HG03432 (cell line): ENCODE data around the gene RAET1G.
"Not testable (repeated sequence)": the region's sequence is repeated elsewhere in the genome, so short reads cannot be mapped to it uniquely, and the experiment has no call there.

Source experiments
- ATAC-seq: cut with Tn5 transposase; IDR thresholded peaks from one replicate; pipeline ENCODE4 v1.9.1; 2021; ENCODE audit warnings: mild to moderate bottlenecking, moderate library complexity; ENCODE audit not compliant: unreplicated experiment

Gene RAET1G

GRCh38 chr6:149915970-149916865, 6.7 kb downstream of the RAET1G start:
- ATAC-seq: no peak

GRCh38 chr6:149913540-149914240, 9.2 kb downstream of the RAET1G start:
- no peak for ATAC-seq

GRCh38 chr6:149913085-149913484, 9.8 kb downstream of the RAET1G start:
- ATAC-seq: no peak

- not testable (repeated sequence) for ATAC-seq
Measured at GRCh38 chr6:149912680-149913079, 10.2 kb downstream of the RAET1G start.

- ATAC-seq: no peak
Measured at GRCh38 chr6:149910721-149911151, 12.2 kb downstream of the RAET1G start.

- no peak for ATAC-seq
Measured at GRCh38 chr6:149909701-149910470, 13.0 kb downstream of the RAET1G start.

GRCh38 chr6:149908480-149908879, 14.4 kb downstream of the RAET1G start:
- ATAC-seq: not testable (repeated sequence)

- no peak for ATAC-seq
Measured at GRCh38 chr6:149907317-149907716, 15.6 kb downstream of the RAET1G start.

GRCh38 chr6:149906405-149906804, 16.5 kb downstream of the RAET1G start:
- no peak for ATAC-seq

GRCh38 chr6:149905911-149906371, 17.0 kb downstream of the RAET1G start:
- ATAC-seq: no peak

- ATAC-seq: no peak
Measured at GRCh38 chr6:149905371-149905910, 17.5 kb downstream of the RAET1G start.

- ATAC-seq: no peak
Measured at GRCh38 chr6:149904661-149905370, 18.1 kb downstream of the RAET1G start.

- ATAC-seq: no peak
Measured at GRCh38 chr6:149903938-149904611, 18.8 kb downstream of the RAET1G start.

- no peak for ATAC-seq
Measured at GRCh38 chr6:149901444-149902140, 21.3 kb downstream of the RAET1G start.

GRCh38 chr6:149900620-149901443, 22.1 kb downstream of the RAET1G start:
- no peak for ATAC-seq

- ATAC-seq: no peak
Measured at GRCh38 chr6:149899926-149900619, 22.8 kb downstream of the RAET1G start.

GRCh38 chr6:149899486-149899885, 23.4 kb downstream of the RAET1G start:
- ATAC-seq: no peak

- no peak for ATAC-seq
Measured at GRCh38 chr6:149898966-149899365, 24.0 kb downstream of the RAET1G start.
